Motor neuron (in vitro differentiated cells): ENCODE data around the gene ITGA8. TPM values are rescaled to one million over a fixed set of nuclear protein-coding genes. Genes with fewer than 3 reads are reported as not detected.

Experiments used
- ATAC-seq, 8 experiments: fragments of 200-7000 bp; cut with Tn5 transposase; replicated peaks in 6 of 8; 2 replicates each; pipeline ENCODE4 v1.8.0; 2021; ENCODE audit warnings: mild to moderate bottlenecking in 8 of 8, moderate library complexity in 8 of 8
- H3K27ac ChIP-seq, 2 donors: fragments of 250-450 bp; sonication (Bioruptor Pico); 2 replicates each; pipeline ENCODE4 v1.9.0; 2021; ENCODE audit warnings: antibody characterized with exemption in 2 of 2, mild to moderate bottlenecking in 2 of 2, moderate library complexity in 1 of 2
- H3K4me1 ChIP-seq, 2 donors: fragments of 250-450 bp; sonication (Bioruptor Pico); replicated peaks in 1 of 2; 2 replicates each; pipeline ENCODE4 v1.6.1; 2021; ENCODE audit warnings: antibody characterized with exemption in 2 of 2, mild to moderate bottlenecking in 2 of 2, moderate library complexity in 1 of 2
- H3K4me3 ChIP-seq, 5 donors: fragments of 250-450 bp; sonication (Bioruptor Pico); 2 replicates each; pipeline ENCODE4 v1.9.0; 2021; ENCODE audit warnings: antibody characterized with exemption in 5 of 5, mild to moderate bottlenecking in 5 of 5, moderate library complexity in 4 of 5
- WGBS, 10 experiments: fragments of 450-650 bp; shearing (Covaris generic); methylation state at CpG; one replicate each; pipeline ENCODE4 v1.0.0; 2022; 5-methylcytosine and 5-hydroxymethylcytosine counted together
- in situ Hi-C, 9 experiments: fragments of 400-800 bp; cut with MboI; loops; one replicate each; pipeline ENCODE4 v1.15.0; 2021; ENCODE audit warnings: low sequenced_read_pairs in 9 of 9, low pct_unique_long_range_greater_than_20kb in 2 of 9; ENCODE audit not compliant: unreplicated experiment in 9 of 9
- total RNA-seq, 8 experiments: library from RNA; unstranded; fragments of 300-600 nt; gene quantifications; 2 replicates each; pipeline versions ENCODE4 v1.2.3 to v1.2.4, GENCODE V29; 2022

ITGA8 gene
- total RNA-seq, 8 experiments from 2014 or later: 0.33 to 19.0 (median 1.3) TPM

- ATAC-seq: peak; percentile 60 to 98 (median 76)
- 8 to 28% (median 10%) methylated on average over 2 of the region's 2 CpGs; no CpG with 5 or more reads in 7 of the 10 experiments for WGBS, 10 experiments
- Histone ChIP-seq H3K4me3 (no peak overlapping the region), H3K27ac (no peak overlapping the region), H3K4me1 (peaks cover 0 to 6% of the 10 kb centered on the region in 2 donors)
- in situ Hi-C loops: loop anchor here in 7 of 9 experiments (10.0 kb wide), 2 partner anchors 281 to 291 kb away; no protein-coding TSS in a partner anchor
These were observed 5.9 kb upstream of the ITGA8 start for GRCh38 chr10:15725603-15726002.

- Histone ChIP-seq H3K4me3 (no peak overlapping the region), H3K27ac (no peak overlapping the region), H3K4me1 (peaks cover 0 to 6% of the 10 kb centered on the region in 2 donors)
- in situ Hi-C loops: loop anchor here (10.0 to 25.0 kb wide), 3 partner anchors 280 to 290 kb away; no protein-coding TSS in a partner anchor
- WGBS, 10 experiments: 10 to 100% (median 79%) methylated on average over 1 to 2 of the region's 2 CpGs; no CpG with 5 or more reads in 1 of the 10 experiments
- ATAC-seq: no peak
These were observed 5.0 kb upstream of the ITGA8 start for GRCh38 chr10:15724683-15725082.

GRCh38 chr10:15723803-15724202 is 4.1 kb upstream of the ITGA8 start:
- ATAC-seq: no peak
- peaks cover 0 to 6% of the 10 kb centered on the region in 2 donors for H3K4me1 ChIP-seq
- whole genome bisulfite sequencing, 10 experiments: 70 to 94% (median 88%) methylated on average over 2 to 4 of the region's 4 CpGs; no CpG with 5 or more reads in 2 of the 10 experiments
- H3K4me3 ChIP-seq: no peak overlapping the region
- in situ Hi-C loops: loop anchor here (10.0 to 25.0 kb wide), 3 partner anchors 279 to 289 kb away; no protein-coding TSS in a partner anchor
- H3K27ac ChIP-seq: no peak overlapping the region

- Histone ChIP-seq H3K4me1 (peaks cover 0 to 6% of the 10 kb centered on the region in 2 donors), H3K4me3 (no peak overlapping the region), H3K27ac (no peak overlapping the region)
- no peak for ATAC-seq
- in situ Hi-C loops: loop anchor here (10.0 to 25.0 kb wide), 3 partner anchors 276 to 286 kb away; no protein-coding TSS in a partner anchor
- 63 to 96% (median 90%) methylated on average over 4 to 13 of the region's 13 CpGs for WGBS, 10 experiments
These were observed 1.0 kb upstream of the ITGA8 start for GRCh38 chr10:15720635-15721287.

GRCh38 chr10:15719049-15719898 is 448 bp downstream of the ITGA8 start:
- WGBS, 10 experiments: 0 to 2% (median 0%) methylated on average over 1 to 9 of the region's 67 CpGs; no CpG with 5 or more reads in 7 of the 10 experiments
- Histone ChIP-seq H3K4me3 (peak overlapping the region; percentile 41 to 59 (median 49)), H3K27ac (no peak overlapping the region), H3K4me1 (no peaks in the 10 kb centered on the region)
- in situ Hi-C loops: loop anchor here in 3 of 9 experiments (10.0 to 25.0 kb wide), 2 partner anchors 134 to 282 kb away; no protein-coding TSS in a partner anchor
- peak; percentile 35 to 80 (median 73) for ATAC-seq

GRCh38 chr10:15718694-15719048 is 1.1 kb downstream of the ITGA8 start:
- in situ Hi-C loops: loop anchor here in 3 of 9 experiments (10.0 to 25.0 kb wide), 2 partner anchors 134 to 281 kb away; no protein-coding TSS in a partner anchor
- H3K4me1 ChIP-seq: no peaks in the 10 kb centered on the region
- peak in 1 of 8 experiments; percentile 4 for ATAC-seq
- no peak overlapping the region for H3K27ac ChIP-seq
- WGBS, 10 experiments: 0 to 80% (median 20%) methylated on average over 1 to 5 of the region's 17 CpGs; no CpG with 5 or more reads in 5 of the 10 experiments
- peak overlapping the region; percentile 41 to 59 (median 49) for H3K4me3 ChIP-seq

- Histone ChIP-seq H3K27ac (no peak overlapping the region), H3K4me1 (no peaks in the 10 kb centered on the region), H3K4me3 (no peak overlapping the region)
- 0 to 80% (median 57%) methylated on average over 1 to 5 of the region's 5 CpGs for WGBS, 10 experiments
- in situ Hi-C loops: loop anchor here in 3 of 9 experiments (10.0 to 25.0 kb wide), 2 partner anchors 131 to 278 kb away; no protein-coding TSS in a partner anchor
- peak in 3 of 8 experiments; percentile 30 to 60 (median 52) for ATAC-seq
These were observed 4.0 kb downstream of the ITGA8 start for GRCh38 chr10:15715619-15716227.

GRCh38 chr10:15714847-15715246 is 4.9 kb downstream of the ITGA8 start:
- Histone ChIP-seq H3K27ac (no peak overlapping the region), H3K4me3 (no peak overlapping the region), H3K4me1 (no peaks in the 10 kb centered on the region)
- in situ Hi-C loops: loop anchor here in 3 of 9 experiments (10.0 to 25.0 kb wide), 2 partner anchors 130 to 278 kb away; no protein-coding TSS in a partner anchor
- 50 to 100% (median 82%) methylated on average over 1 to 4 of the region's 5 CpGs for WGBS, 10 experiments
- ATAC-seq: no peak

GRCh38 chr10:15712883-15713282 is 6.8 kb downstream of the ITGA8 start:
- no peak overlapping the region for H3K27ac ChIP-seq
- ATAC-seq: no peak
- no peaks in the 10 kb centered on the region for H3K4me1 ChIP-seq
- no peak overlapping the region for H3K4me3 ChIP-seq
- in situ Hi-C loops: loop anchor here in 3 of 9 experiments (10.0 to 25.0 kb wide), 2 partner anchors 128 to 276 kb away; no protein-coding TSS in a partner anchor
- WGBS, 10 experiments: 0 to 100% (median 85%) methylated on average over 1 to 2 of the region's 2 CpGs

- no peak for ATAC-seq
- 0 to 96% (median 57%) methylated on average over 1 to 5 of the region's 5 CpGs; no CpG with 5 or more reads in 3 of the 10 experiments for WGBS, 10 experiments
- H3K27ac ChIP-seq: no peak overlapping the region
- no peaks in the 10 kb centered on the region for H3K4me1 ChIP-seq
- in situ Hi-C loops: loop anchor here in 3 of 9 experiments (10.0 to 25.0 kb wide), 2 partner anchors 126 to 273 kb away; no protein-coding TSS in a partner anchor
- H3K4me3 ChIP-seq: no peak overlapping the region
These were observed 9.3 kb downstream of the ITGA8 start for GRCh38 chr10:15710455-15710854.

- Histone ChIP-seq H3K27ac (no peak overlapping the region), H3K4me3 (no peak overlapping the region), H3K4me1 (peaks cover 4 to 9% of the 10 kb centered on the region in 2 donors)
- WGBS, 10 experiments: 50 to 88% (median 80%) methylated on average over 1 of the region's 1 CpG; no CpG with 5 or more reads in 5 of the 10 experiments
- no peak for ATAC-seq
- in situ Hi-C loops: loop anchor here in 2 of 9 experiments (25.0 kb wide), 1 partner anchor 268 kb away; no protein-coding TSS in a partner anchor
These were observed 14.4 kb downstream of the ITGA8 start for GRCh38 chr10:15705298-15705697.

- no peak overlapping the region for H3K4me3 ChIP-seq
- ATAC-seq: peak in 1 of 8 experiments; percentile 18
- 8 to 100% (median 65%) methylated on average over 1 to 2 of the region's 2 CpGs; no CpG with 5 or more reads in 2 of the 10 experiments for WGBS, 10 experiments
- H3K4me1 ChIP-seq: peaks cover 4 to 9% of the 10 kb centered on the region in 2 donors
- in situ Hi-C loops: loop anchor here in 2 of 9 experiments (25.0 kb wide), 1 partner anchor 267 kb away; no protein-coding TSS in a partner anchor
- H3K27ac ChIP-seq: no peak overlapping the region
These were observed 15.1 kb downstream of the ITGA8 start for GRCh38 chr10:15704581-15704968.
